CD8-positive, alpha-beta memory T cell (primary cell): Measurements from ENCODE around the gene SHISAL2B. TPM values are rescaled to one million over a fixed set of nuclear protein-coding genes. Genes with fewer than 3 reads are reported as not detected.
"Not testable (repeated sequence)": the region's sequence is repeated elsewhere in the genome, so short reads cannot be mapped to it uniquely, and the experiment has no call there.

Source experiments
- CTCF ChIA-PET: fragments of 350-600 bp; sonication (Branson Sonifier 250); formaldehyde crosslinking; loops from one replicate; lab custom pipeline; 2021; ENCODE audit warnings: antibody characterized with exemption; lab: Charles Lee
- POLR2A ChIA-PET: fragments of 350-600 bp; sonication (Branson Sonifier 250); formaldehyde crosslinking; loops from one replicate; lab custom pipeline; 2021; ENCODE audit warnings: antibody characterized with exemption; lab: Charles Lee
- DNase-seq, 5 donors: peaks; one replicate each; pipeline versions ENCODE4 v3.0.0 to v3.0.0-alpha.2; 2020 to 2022; ENCODE audit warnings: mixed read lengths in 1 of 5
- H3K27ac ChIP-seq: one replicate; pipeline ENCODE4 v1.7.0; 2013; ENCODE audit warnings: low read depth, mild to moderate bottlenecking, low read length, moderate library complexity
- H3K27me3 ChIP-seq: 2 replicates; pipeline ENCODE4 v1.7.0; 2013; ENCODE audit warnings: low read length, mild to moderate bottlenecking; ENCODE audit not compliant: insufficient read depth, poor library complexity, severe bottlenecking
- H3K36me3 ChIP-seq: 2 replicates; pipeline ENCODE4 v1.7.0; 2013; ENCODE audit warnings: mild to moderate bottlenecking, low read length, moderate library complexity; ENCODE audit not compliant: insufficient read depth
- H3K4me1 ChIP-seq: 2 replicates; pipeline ENCODE4 v1.7.0; 2013; ENCODE audit warnings: mild to moderate bottlenecking, low read length, moderate library complexity; ENCODE audit not compliant: insufficient read depth
- H3K4me3 ChIP-seq: 2 replicates; pipeline ENCODE4 v1.7.0; 2013; ENCODE audit warnings: mild to moderate bottlenecking, low read length
- H3K9me3 ChIP-seq: 2 replicates; pipeline ENCODE4 v1.7.0; 2013; ENCODE audit warnings: mild to moderate bottlenecking, low read length
- H3K27ac Mint-ChIP-seq, 8 donors: one replicate each; pipeline ENCODE4 v1.8.0; 2020 to 2021; ENCODE audit warnings: mixed read lengths in 8 of 8, mild to moderate bottlenecking in 6 of 8, inconsistent platforms in 3 of 8, moderate library complexity in 3 of 8
- H3K27me3 Mint-ChIP-seq, 2 donors: one replicate each; pipeline ENCODE4 v1.8.0; 2020 to 2021; ENCODE audit warnings: mixed read lengths in 2 of 2, mild to moderate bottlenecking in 1 of 2, moderate library complexity in 1 of 2
- H3K36me3 Mint-ChIP-seq, 3 donors: one replicate each; pipeline ENCODE4 v1.8.0; 2020 to 2021; ENCODE audit warnings: mixed read lengths in 3 of 3, inconsistent platforms in 1 of 3, mild to moderate bottlenecking in 1 of 3
- H3K4me1 Mint-ChIP-seq, 3 donors: one replicate each; pipeline ENCODE4 v1.8.0; 2020 to 2021; ENCODE audit warnings: mixed read lengths in 3 of 3, inconsistent platforms in 1 of 3, mild to moderate bottlenecking in 1 of 3
- H3K4me3 Mint-ChIP-seq, 7 donors: one replicate each; pipeline ENCODE4 v1.8.0; 2020 to 2021; ENCODE audit warnings: mixed read lengths in 7 of 7, mild to moderate bottlenecking in 6 of 7, moderate library complexity in 4 of 7, inconsistent platforms in 2 of 7
- H3K9me3 Mint-ChIP-seq, 5 donors: one replicate each; pipeline ENCODE4 v1.8.0; 2020 to 2022; ENCODE audit warnings: mixed read lengths in 5 of 5, mild to moderate bottlenecking in 3 of 5, moderate library complexity in 2 of 5, inconsistent platforms in 1 of 5
- polyA plus RNA-seq: library from polyadenylated mRNA; unstranded; fragments of 300-500 nt; fragmentation: Illumina TruSeq; gene quantifications from one replicate; pipeline ENCODE4 v1.2.3, GENCODE V29; 2021
- total RNA-seq, 2 experiments: library from RNA; stranded (reverse); gene quantifications; one replicate each; pipeline ENCODE4 v1.2.3, GENCODE V29; 2021

Gene SHISAL2B
- total and polyA plus RNA-seq, 3 experiments from 2014 or later: not detected

GRCh38 chr5:64663181-64663580, 27.1 kb upstream of the SHISAL2B start:
- H3K4me1 Mint-ChIP-seq, H3K36me3 ChIP-seq, H3K27ac ChIP-seq, CTCF ChIA-PET, H3K36me3 Mint-ChIP-seq, H3K9me3 ChIP-seq, POLR2A ChIA-PET, H3K4me3 ChIP-seq, H3K4me1 ChIP-seq, H3K9me3 Mint-ChIP-seq, H3K27me3 ChIP-seq, H3K4me3 Mint-ChIP-seq, DNase-seq: not testable (repeated sequence)
- H3K27ac Mint-ChIP-seq: peak overlapping the region in 1 of 8 donors; percentile 47
- H3K27me3 Mint-ChIP-seq: peaks cover 0 to 19% of the 10 kb centered on the region in 2 donors

- DNase-seq: no peak
- ChIA-PET POLR2A (no interaction called here), CTCF (no interaction called here)
- Histone ChIP-seq H3K4me3 (no peak overlapping the region), H3K27me3 (no peaks in the 10 kb centered on the region), H3K36me3 (no peaks in the 10 kb centered on the region), H3K27ac (no peak overlapping the region), H3K9me3 (no peaks in the 10 kb centered on the region), H3K4me1 (no peaks in the 10 kb centered on the region)
- no peaks in the 10 kb centered on the region for H3K4me1 Mint-ChIP-seq
- no peaks in the 10 kb centered on the region for H3K9me3 Mint-ChIP-seq
- H3K36me3 Mint-ChIP-seq: peaks cover 0 to 1% (median 0%) of the 10 kb centered on the region in 3 donors
- no peak overlapping the region for H3K27ac Mint-ChIP-seq
- H3K4me3 Mint-ChIP-seq: no peak overlapping the region
- H3K27me3 Mint-ChIP-seq: peaks cover 0 to 15% of the 10 kb centered on the region in 2 donors
Observed at GRCh38 chr5:64665243-64665642, 25.1 kb upstream of the SHISAL2B start.

GRCh38 chr5:64666078-64666477, 24.2 kb upstream of the SHISAL2B start:
- no peak overlapping the region for H3K27ac Mint-ChIP-seq
- H3K36me3 ChIP-seq: no peaks in the 10 kb centered on the region
- H3K4me3 ChIP-seq: no peak overlapping the region
- no peak overlapping the region for H3K4me3 Mint-ChIP-seq
- no peaks in the 10 kb centered on the region for H3K27me3 ChIP-seq
- no peaks in the 10 kb centered on the region for H3K4me1 ChIP-seq
- POLR2A ChIA-PET: no interaction called here
- H3K27me3 Mint-ChIP-seq: peaks cover 0 to 17% of the 10 kb centered on the region in 2 donors
- CTCF ChIA-PET: no interaction called here
- DNase-seq: no peak
- H3K36me3 Mint-ChIP-seq: peaks cover 0 to 1% (median 0%) of the 10 kb centered on the region in 3 donors
- no peaks in the 10 kb centered on the region for H3K9me3 ChIP-seq
- H3K27ac ChIP-seq: no peak overlapping the region
- no peaks in the 10 kb centered on the region for H3K9me3 Mint-ChIP-seq
- no peaks in the 10 kb centered on the region for H3K4me1 Mint-ChIP-seq

- no peaks in the 10 kb centered on the region for H3K4me1 ChIP-seq
- Mint-ChIP-seq H3K9me3 (peaks cover 0 to 2% (median 0%) of the 10 kb centered on the region in 5 donors), H3K27me3 (peaks cover 0 to 22% of the 10 kb centered on the region in 2 donors), H3K4me3 (no peak overlapping the region), H3K27ac (no peak overlapping the region), H3K4me1 (no peaks in the 10 kb centered on the region), H3K36me3 (peaks cover 0 to 5% (median 4%) of the 10 kb centered on the region in 3 donors)
- H3K27me3 ChIP-seq: no peaks in the 10 kb centered on the region
- H3K9me3 ChIP-seq: no peaks in the 10 kb centered on the region
- H3K36me3 ChIP-seq: no peaks in the 10 kb centered on the region
- ChIA-PET CTCF (no interaction called here), POLR2A (no interaction called here)
- H3K4me3 ChIP-seq: no peak overlapping the region
- H3K27ac ChIP-seq: no peak overlapping the region
- no peak for DNase-seq
Observed at GRCh38 chr5:64667068-64667467, 23.2 kb upstream of the SHISAL2B start.

GRCh38 chr5:64670277-64670676, 20.0 kb upstream of the SHISAL2B start:
- Histone ChIP-seq H3K9me3 (no peaks in the 10 kb centered on the region), H3K36me3 (no peaks in the 10 kb centered on the region), H3K4me1 (no peaks in the 10 kb centered on the region), H3K27me3 (no peaks in the 10 kb centered on the region), H3K27ac (no peak overlapping the region), H3K4me3 (no peak overlapping the region)
- Mint-ChIP-seq H3K4me3 (no peak overlapping the region), H3K4me1 (no peaks in the 10 kb centered on the region), H3K9me3 (peaks cover 0 to 2% (median 0%) of the 10 kb centered on the region in 5 donors), H3K27ac (no peak overlapping the region), H3K36me3 (peaks cover 0 to 5% (median 4%) of the 10 kb centered on the region in 3 donors), H3K27me3 (peaks cover 1 to 16% of the 10 kb centered on the region in 2 donors)
- CTCF ChIA-PET: no interaction called here
- no peak for DNase-seq
- POLR2A ChIA-PET: no interaction called here

- ChIA-PET CTCF (no interaction called here), POLR2A (no interaction called here)
- Mint-ChIP-seq H3K4me3 (no peak overlapping the region), H3K27ac (no peak overlapping the region), H3K27me3 (peaks cover 1 to 13% of the 10 kb centered on the region in 2 donors), H3K36me3 (peaks cover 0 to 5% (median 4%) of the 10 kb centered on the region in 3 donors), H3K4me1 (no peaks in the 10 kb centered on the region), H3K9me3 (peaks cover 0 to 2% (median 0%) of the 10 kb centered on the region in 5 donors)
- Histone ChIP-seq H3K9me3 (no peaks in the 10 kb centered on the region), H3K27me3 (no peaks in the 10 kb centered on the region), H3K36me3 (no peaks in the 10 kb centered on the region), H3K27ac (no peak overlapping the region), H3K4me3 (no peak overlapping the region), H3K4me1 (no peaks in the 10 kb centered on the region)
- no peak for DNase-seq
Observed at GRCh38 chr5:64671678-64672077, 18.6 kb upstream of the SHISAL2B start.

GRCh38 chr5:64678374-64678773, 11.9 kb upstream of the SHISAL2B start:
- Histone ChIP-seq H3K27ac (no peak overlapping the region), H3K4me3 (no peak overlapping the region), H3K27me3 (no peaks in the 10 kb centered on the region), H3K4me1 (no peaks in the 10 kb centered on the region), H3K9me3 (no peaks in the 10 kb centered on the region), H3K36me3 (no peaks in the 10 kb centered on the region)
- peaks cover 0 to 2% (median 0%) of the 10 kb centered on the region in 5 donors for H3K9me3 Mint-ChIP-seq
- ChIA-PET POLR2A (no interaction called here), CTCF (no interaction called here)
- no peak overlapping the region for H3K4me3 Mint-ChIP-seq
- H3K27me3 Mint-ChIP-seq: peaks cover 8 to 24% of the 10 kb centered on the region in 2 donors
- H3K27ac Mint-ChIP-seq: no peak overlapping the region
- no peaks in the 10 kb centered on the region for H3K4me1 Mint-ChIP-seq
- no peak for DNase-seq
- H3K36me3 Mint-ChIP-seq: no peaks in the 10 kb centered on the region

- Mint-ChIP-seq H3K9me3 (peaks cover 0 to 2% (median 0%) of the 10 kb centered on the region in 5 donors), H3K27me3 (peaks cover 8 to 24% of the 10 kb centered on the region in 2 donors), H3K4me3 (no peak overlapping the region), H3K36me3 (no peaks in the 10 kb centered on the region), H3K27ac (no peak overlapping the region), H3K4me1 (no peaks in the 10 kb centered on the region)
- ChIA-PET CTCF (no interaction called here), POLR2A (no interaction called here)
- H3K27ac ChIP-seq: no peak overlapping the region
- H3K9me3 ChIP-seq: no peaks in the 10 kb centered on the region
- H3K4me3 ChIP-seq: no peak overlapping the region
- no peak for DNase-seq
- H3K4me1 ChIP-seq: no peaks in the 10 kb centered on the region
- H3K36me3 ChIP-seq: no peaks in the 10 kb centered on the region
- no peaks in the 10 kb centered on the region for H3K27me3 ChIP-seq
Observed at GRCh38 chr5:64680289-64680688, 10.0 kb upstream of the SHISAL2B start.

GRCh38 chr5:64682608-64683007, 7.7 kb upstream of the SHISAL2B start:
- no peak overlapping the region for H3K27ac Mint-ChIP-seq

More at GRCh38 chr5:64682608-64683007, 7.7 kb upstream of the SHISAL2B start:
- Mint-ChIP-seq H3K4me3 (no peak overlapping the region), H3K9me3 (no peaks in the 10 kb centered on the region), H3K4me1 (no peaks in the 10 kb centered on the region), H3K27me3 (peaks cover 8 to 19% of the 10 kb centered on the region in 2 donors), H3K36me3 (no peaks in the 10 kb centered on the region)
- no peak overlapping the region for H3K4me3 ChIP-seq
- no peaks in the 10 kb centered on the region for H3K36me3 ChIP-seq
- ChIA-PET CTCF (no interaction called here), POLR2A (no interaction called here)
- H3K27me3 ChIP-seq: no peaks in the 10 kb centered on the region
- H3K9me3 ChIP-seq: no peaks in the 10 kb centered on the region
- H3K4me1 ChIP-seq: no peaks in the 10 kb centered on the region
- no peak for DNase-seq
- H3K27ac ChIP-seq: no peak overlapping the region
